ENCODE data around the gene ALPK1.

Gene ALPK1

GRCh38 chr4:112311516-112311915 lies 14.3 kb downstream of the ALPK1 start:
- Histone ChIP-seq H2BK15ac (ENCODE audit: low read depth, poor library complexity, severe bottlenecking) (no peak overlapping the region), H3K79me1 (replicated peaks; ENCODE audit: low read length, poor library complexity, severe bottlenecking) (peaks cover 2% of the 10 kb centered on the region), H3K27ac (ENCODE audit: low read length, poor library complexity, severe bottlenecking) (no peak overlapping the region), H3K27me3 (ENCODE audit: control insufficient read depth in 1 of 2, insufficient read depth in 1 of 2, low read length in 2 of 2) (no peaks in the 10 kb centered on the region), H4K8ac (ENCODE audit: low read length) (no peak overlapping the region), H3K4me2 (ENCODE audit: low read length, poor library complexity, severe bottlenecking) (no peak overlapping the region), H2BK12ac (ENCODE audit: low read length in 2 of 2) (no peak overlapping the region), H3K36me3 (ENCODE audit: control insufficient read depth in 1 of 2, insufficient read depth in 2 of 2, low read depth in 1 of 2, low read length in 2 of 2) (no peaks in the 10 kb centered on the region), H2AK5ac (ENCODE audit: low read length, severe bottlenecking) (no peak overlapping the region), H2BK5ac (ENCODE audit: low read depth, low read length, poor library complexity, severe bottlenecking) (no peak overlapping the region), H3K9me3 (ENCODE audit: control insufficient read depth, low read length) (no peaks in the 10 kb centered on the region), H3K23ac (ENCODE audit: low read length in 2 of 2) (no peak overlapping the region), H3K9ac (ENCODE audit: low read length) (no peak overlapping the region), H2BK120ac (ENCODE audit: low read depth, low read length) (no peak overlapping the region), H3K4me3 (ENCODE audit: insufficient read depth in 1 of 2, low read depth in 1 of 2, low read length in 2 of 2) (no peak overlapping the region), H3K4ac (ENCODE audit: low read depth in 1 of 2, low read length in 2 of 2) (no peak overlapping the region), H4K91ac (ENCODE audit: low read length) (no peak overlapping the region), H3K4me1 (ENCODE audit: control insufficient read depth, insufficient read depth, low read depth, low read length) (peaks cover 4% of the 10 kb centered on the region), H3K18ac (ENCODE audit: low read depth in 1 of 2, low read length in 2 of 2) (no peak overlapping the region), H3K14ac (ENCODE audit: low read length in 2 of 2) (no peak overlapping the region), H2AFZ (ENCODE audit: low read depth, low read length) (no peak overlapping the region)
- 91% methylated on average over 3 of the region's 5 CpGs for WGBS
- DNase-seq, result no peak

- Histone ChIP-seq H2AFZ (ENCODE audit: low read depth, low read length) (no peak overlapping the region), H3K9me3 (ENCODE audit: control insufficient read depth, low read length) (no peaks in the 10 kb centered on the region), H3K4ac (ENCODE audit: low read depth in 1 of 2, low read length in 2 of 2) (no peak overlapping the region), H3K36me3 (ENCODE audit: control insufficient read depth in 1 of 2, insufficient read depth in 2 of 2, low read depth in 1 of 2, low read length in 2 of 2) (no peaks in the 10 kb centered on the region), H3K4me3 (ENCODE audit: insufficient read depth in 1 of 2, low read depth in 1 of 2, low read length in 2 of 2) (no peak overlapping the region), H2BK12ac (ENCODE audit: low read length in 2 of 2) (no peak overlapping the region), H3K4me1 (ENCODE audit: control insufficient read depth, insufficient read depth, low read depth, low read length) (peaks cover 4% of the 10 kb centered on the region), H2BK5ac (ENCODE audit: low read depth, low read length, poor library complexity, severe bottlenecking) (no peak overlapping the region), H2BK120ac (ENCODE audit: low read depth, low read length) (no peak overlapping the region), H4K91ac (ENCODE audit: low read length) (no peak overlapping the region), H3K79me1 (replicated peaks; ENCODE audit: low read length, poor library complexity, severe bottlenecking) (peaks cover 2% of the 10 kb centered on the region), H3K27ac (ENCODE audit: low read length, poor library complexity, severe bottlenecking) (no peak overlapping the region), H2AK5ac (ENCODE audit: low read length, severe bottlenecking) (no peak overlapping the region), H3K9ac (ENCODE audit: low read length) (no peak overlapping the region), H2BK15ac (ENCODE audit: low read depth, poor library complexity, severe bottlenecking) (no peak overlapping the region), H3K4me2 (ENCODE audit: low read length, poor library complexity, severe bottlenecking) (no peak overlapping the region), H3K23ac (ENCODE audit: low read length in 2 of 2) (no peak overlapping the region), H3K27me3 (ENCODE audit: control insufficient read depth in 1 of 2, insufficient read depth in 1 of 2, low read length in 2 of 2) (no peaks in the 10 kb centered on the region), H4K8ac (ENCODE audit: low read length) (no peak overlapping the region), H3K14ac (ENCODE audit: low read length in 2 of 2) (no peak overlapping the region), H3K18ac (ENCODE audit: low read depth in 1 of 2, low read length in 2 of 2) (no peak overlapping the region)
- DNase-seq, result no peak
- 98% methylated on average over 5 of the region's 5 CpGs for WGBS
Measured at GRCh38 chr4:112312610-112313239, 15.6 kb downstream of the ALPK1 start.

GRCh38 chr4:112315446-112315845 lies 18.3 kb downstream of the ALPK1 start:
- Histone ChIP-seq H3K23ac (ENCODE audit: low read length in 2 of 2) (no peak overlapping the region), H3K27ac (ENCODE audit: low read length, poor library complexity, severe bottlenecking) (no peak overlapping the region), H3K4me3 (ENCODE audit: insufficient read depth in 1 of 2, low read depth in 1 of 2, low read length in 2 of 2) (no peak overlapping the region), H3K9ac (ENCODE audit: low read length) (no peak overlapping the region), H3K18ac (ENCODE audit: low read depth in 1 of 2, low read length in 2 of 2) (no peak overlapping the region), H2AK5ac (ENCODE audit: low read length, severe bottlenecking) (no peak overlapping the region), H3K27me3 (ENCODE audit: control insufficient read depth in 1 of 2, insufficient read depth in 1 of 2, low read length in 2 of 2) (no peaks in the 10 kb centered on the region), H3K4me2 (ENCODE audit: low read length, poor library complexity, severe bottlenecking) (no peak overlapping the region), H2AFZ (ENCODE audit: low read depth, low read length) (no peak overlapping the region), H3K14ac (ENCODE audit: low read length in 2 of 2) (no peak overlapping the region), H2BK15ac (ENCODE audit: low read depth, poor library complexity, severe bottlenecking) (no peak overlapping the region), H3K4ac (ENCODE audit: low read depth in 1 of 2, low read length in 2 of 2) (no peak overlapping the region), H3K36me3 (ENCODE audit: control insufficient read depth in 1 of 2, insufficient read depth in 2 of 2, low read depth in 1 of 2, low read length in 2 of 2) (no peaks in the 10 kb centered on the region), H2BK120ac (ENCODE audit: low read depth, low read length) (no peak overlapping the region), H4K8ac (ENCODE audit: low read length) (no peak overlapping the region), H3K9me3 (ENCODE audit: control insufficient read depth, low read length) (no peaks in the 10 kb centered on the region), H3K79me1 (replicated peaks; ENCODE audit: low read length, poor library complexity, severe bottlenecking) (peaks cover 4% of the 10 kb centered on the region), H2BK5ac (ENCODE audit: low read depth, low read length, poor library complexity, severe bottlenecking) (no peak overlapping the region), H4K91ac (ENCODE audit: low read length) (no peak overlapping the region), H3K4me1 (ENCODE audit: control insufficient read depth, insufficient read depth, low read depth, low read length) (peaks cover 2% of the 10 kb centered on the region), H2BK12ac (ENCODE audit: low read length in 2 of 2) (no peak overlapping the region)
- no CpG with 5 or more reads among the region's 3 CpGs for WGBS
- DNase-seq, result no peak

GRCh38 chr4:112316360-112316759 lies 19.2 kb downstream of the ALPK1 start:
- Histone ChIP-seq H3K36me3 (ENCODE audit: control insufficient read depth in 1 of 2, insufficient read depth in 2 of 2, low read depth in 1 of 2, low read length in 2 of 2) (no peaks in the 10 kb centered on the region), H3K14ac (ENCODE audit: low read length in 2 of 2) (no peak overlapping the region), H2AFZ (ENCODE audit: low read depth, low read length) (no peak overlapping the region), H3K27me3 (ENCODE audit: control insufficient read depth in 1 of 2, insufficient read depth in 1 of 2, low read length in 2 of 2) (no peaks in the 10 kb centered on the region), H2BK120ac (ENCODE audit: low read depth, low read length) (no peak overlapping the region), H3K9ac (ENCODE audit: low read length) (no peak overlapping the region), H3K79me1 (replicated peaks; ENCODE audit: low read length, poor library complexity, severe bottlenecking) (peaks cover 1% of the 10 kb centered on the region), H2AK5ac (ENCODE audit: low read length, severe bottlenecking) (no peak overlapping the region), H3K9me3 (ENCODE audit: control insufficient read depth, low read length) (no peaks in the 10 kb centered on the region), H3K4me3 (ENCODE audit: insufficient read depth in 1 of 2, low read depth in 1 of 2, low read length in 2 of 2) (no peak overlapping the region), H3K4ac (ENCODE audit: low read depth in 1 of 2, low read length in 2 of 2) (no peak overlapping the region), H3K27ac (ENCODE audit: low read length, poor library complexity, severe bottlenecking) (no peak overlapping the region), H2BK15ac (ENCODE audit: low read depth, poor library complexity, severe bottlenecking) (no peak overlapping the region), H3K18ac (ENCODE audit: low read depth in 1 of 2, low read length in 2 of 2) (no peak overlapping the region), H2BK5ac (ENCODE audit: low read depth, low read length, poor library complexity, severe bottlenecking) (no peak overlapping the region), H2BK12ac (ENCODE audit: low read length in 2 of 2) (no peak overlapping the region), H3K4me1 (ENCODE audit: control insufficient read depth, insufficient read depth, low read depth, low read length) (peaks cover 2% of the 10 kb centered on the region), H4K91ac (ENCODE audit: low read length) (no peak overlapping the region), H3K23ac (ENCODE audit: low read length in 2 of 2) (no peak overlapping the region), H4K8ac (ENCODE audit: low read length) (no peak overlapping the region), H3K4me2 (ENCODE audit: low read length, poor library complexity, severe bottlenecking) (no peak overlapping the region)
- DNase-seq, result no peak
- WGBS, result 100% methylated on average over 1 of the region's 2 CpGs
